ENCODE data around the gene C22orf15. TPM values are rescaled to one million over a fixed set of nuclear protein-coding genes. Genes with fewer than 3 reads are reported as not detected.

Gene C22orf15
- total and polyA plus RNA-seq, 9 of the 15 experiments (the other 6 are each of a cell fraction or from before 2014, with no cell fraction given): 0.07 TPM; not detected in 8

GRCh38 chr22:23751441-23751996 lies 11.3 kb upstream of the C22orf15 start (continued):
- TF ChIP-seq TFE3 (CRISPR knock-in tag; IDR thresholded peaks at IDR 0.05) (peak; percentile 54), MEIS2 (IDR thresholded peaks at IDR 0.05; ENCODE audit: partially characterized antibody) (no peak), ZNF778 (CRISPR knock-in tag; IDR thresholded peaks at IDR 0.05) (no peak), ETS2 (tag; IDR thresholded peaks at IDR 0.05; ENCODE audit: borderline replicate concordance, poor library complexity, severe bottlenecking) (no peak), MXI1 (IDR thresholded peaks at IDR 0.05; ENCODE audit: low read depth, low read length) (no peak), BACH1 (tag; IDR thresholded peaks at IDR 0.05) (no peak), ZNF764 (CRISPR knock-in tag; IDR thresholded peaks at IDR 0.05; ENCODE audit: low read depth) (0 out of 2 replicates have a peak, but pooled peaks have one; percentile 23), E2F6 (IDR thresholded peaks at IDR 0.05; ENCODE audit: borderline replicate concordance in 1 of 2, extremely low read depth in 1 of 2, insufficient read depth in 1 of 2, insufficient read length in 1 of 2, low read depth in 1 of 2, low read length in 1 of 2, poor library complexity in 1 of 2, severe bottlenecking in 1 of 2) (peak in 1 of 2 experiments; percentile 23), ZC3H11A (IDR thresholded peaks at IDR 0.05; ENCODE audit: low read depth, low read length) (no peak), ESRRB (CRISPR knock-in tag; IDR thresholded peaks at IDR 0.05; ENCODE audit: borderline replicate concordance) (no peak), ARID4B (CRISPR knock-in tag; IDR thresholded peaks at IDR 0.05) (0 out of 2 replicates have a peak, but pooled peaks have one; percentile 34), EWSR1 (IDR thresholded peaks at IDR 0.05; ENCODE audit: borderline replicate concordance, low read depth, partially characterized antibody) (no peak), FUS (optimal IDR thresholded peaks at IDR 0.05; ENCODE audit: low read depth, low read length) (no peak), GTF3C2 (IDR thresholded peaks at IDR 0.05; ENCODE audit: borderline replicate concordance, extremely low read depth, insufficient read length) (peak; percentile 61), CHD1 (IDR thresholded peaks at IDR 0.05; ENCODE audit: low read length) (no peak)
